ENCODE data around the gene RAB11FIP4. TPM values are rescaled to one million over a fixed set of nuclear protein-coding genes. Genes with fewer than 3 reads are reported as not detected.
A peak's percentile ranks its signal among the peaks of the same experiment; 100 is the strongest.

Gene RAB11FIP4
- total and polyA plus RNA-seq, 10 of the 15 experiments (the other 5 are each of a cell fraction or from before 2014, with no cell fraction given), result 1.4 to 27.0 (median 17.6) TPM

GRCh38 chr17:31506517-31506916 is 115.0 kb downstream of the RAB11FIP4 start (continued):
- TF ChIP-seq, protein P1, sequence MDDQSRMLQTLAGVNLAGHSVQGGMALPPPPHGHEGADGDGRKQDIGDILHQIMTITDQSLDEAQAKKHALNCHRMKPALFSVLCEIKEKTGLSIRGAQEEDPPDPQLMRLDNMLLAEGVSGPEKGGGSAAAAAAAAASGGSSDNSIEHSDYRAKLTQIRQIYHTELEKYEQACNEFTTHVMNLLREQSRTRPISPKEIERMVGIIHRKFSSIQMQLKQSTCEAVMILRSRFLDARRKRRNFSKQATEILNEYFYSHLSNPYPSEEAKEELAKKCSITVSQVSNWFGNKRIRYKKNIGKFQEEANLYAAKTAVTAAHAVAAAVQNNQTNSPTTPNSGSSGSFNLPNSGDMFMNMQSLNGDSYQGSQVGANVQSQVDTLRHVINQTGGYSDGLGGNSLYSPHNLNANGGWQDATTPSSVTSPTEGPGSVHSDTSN (IDR thresholded peaks at IDR 0.05; ENCODE audit: insufficient replicate concordance, low read depth, low read length), result no peak

DNA sequence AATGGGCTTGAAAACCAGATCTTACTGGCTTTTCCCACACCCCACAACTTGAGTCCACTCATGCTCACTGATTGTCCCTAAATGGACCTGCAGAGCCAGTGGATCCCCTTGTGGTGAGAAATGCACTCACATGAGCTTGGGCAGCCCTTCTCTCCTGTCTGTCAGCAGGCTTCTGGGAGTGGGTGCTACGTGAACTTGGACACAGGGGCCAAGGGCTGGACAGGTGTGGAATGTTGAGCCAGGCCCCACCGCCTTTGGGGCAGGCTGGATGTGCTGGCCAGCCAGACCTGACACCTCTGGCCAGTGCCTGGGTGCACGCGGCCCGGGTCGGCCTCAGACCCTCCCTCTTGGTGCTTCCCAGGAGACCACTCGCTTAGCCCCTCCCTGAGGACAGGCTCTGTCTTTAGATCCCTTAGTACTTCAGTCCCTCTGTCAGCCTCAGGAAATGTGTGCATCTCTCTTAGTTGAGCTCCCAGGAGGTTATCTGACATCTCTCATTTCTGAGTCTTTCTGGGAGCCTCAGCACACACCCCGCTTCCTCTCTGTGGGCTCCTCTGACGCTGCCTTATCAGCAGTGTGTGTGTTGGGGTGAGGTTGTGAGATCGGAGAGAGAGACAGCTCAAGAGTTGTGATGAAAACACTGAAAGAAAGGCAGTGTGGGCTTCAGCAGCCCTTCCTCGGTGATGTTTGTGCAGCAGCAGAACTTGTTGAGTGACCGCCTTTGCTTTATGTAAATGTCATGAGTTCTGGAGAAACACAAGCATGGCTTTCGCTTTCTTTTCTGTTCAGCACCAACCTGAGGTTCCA is 117.0 kb downstream of the RAB11FIP4 start:
- Histone ChIP-seq H3K4me1 (ENCODE audit: control insufficient read depth, insufficient read depth, low read length) (peaks cover 27% of the 10 kb centered on the region), H3K36me3 (ENCODE audit: control insufficient read depth in 2 of 2, insufficient read depth in 2 of 2, low read length in 1 of 2) (peaks cover 2 to 3% of the 10 kb centered on the region in 2 experiments; a peak in 2 of 4 replicates), H2AFZ (ENCODE audit: control insufficient read depth, low read depth, low read length) (peak overlapping the region; percentile 62), H3K27me3 (replicated peaks in 1 of 2; ENCODE audit: control insufficient read depth in 2 of 2, insufficient read depth in 2 of 2, low read length in 1 of 2) (no peaks in the 10 kb centered on the region), H3K4me2 (ENCODE audit: control insufficient read depth, insufficient read depth) (peak overlapping the region; percentile 98), H3K9me3 (replicated peaks; ENCODE audit: control insufficient read depth, insufficient read depth, low read length) (no peaks in the 10 kb centered on the region), H3K79me2 (ENCODE audit: control insufficient read depth, insufficient read depth, low read length) (peaks cover 16% of the 10 kb centered on the region), H4K20me1 (ENCODE audit: control insufficient read depth, insufficient read depth) (no peaks in the 10 kb centered on the region), H3K27ac (ENCODE audit: control insufficient read depth, insufficient read depth) (peak overlapping the region; percentile 91), H3K4me3 (peak overlapping the region; percentile 55), H3K9ac (ENCODE audit: control insufficient read depth, insufficient read depth, low read length) (peak overlapping the region; percentile 82)
- in situ Hi-C loops (cut with MboI) (no loop called here), intact Hi-C loops (cut with micrococcal nuclease; ENCODE audit: unreplicated experiment) (loop anchor here (1.0 kb wide), 1 partner anchor 15 kb away; no protein-coding TSS in a partner anchor)
- ChIA-PET RAD21 (ENCODE audit: unreplicated experiment) (interaction anchor here (0.7 to 4.7 kb wide), 11 partner anchors 9 to 334 kb away, joined by 3 to 61 read pairs (median 4); no protein-coding TSS in a partner anchor), POLR2A (interaction anchor here (0.6 to 4.0 kb wide), 4 partner anchors 15 to 569 kb away, joined by 5 to 30 read pairs (median 18); no protein-coding TSS in a partner anchor), SMC1A (ENCODE audit: uncharacterized antibody, unreplicated experiment) (interaction anchor here (1.0 to 4.4 kb wide), 9 partner anchors 9 to 348 kb away, joined by 3 to 60 read pairs (median 5); no protein-coding TSS in a partner anchor), CTCF (interaction anchor here (0.6 to 4.0 kb wide), 17 partner anchors 9 to 334 kb away, joined by 3 to 23 read pairs (median 5); no protein-coding TSS in a partner anchor)
- no TSS peak for BruUV-seq (replicated peaks)
- under 1% methylated on average over 13 of the region's 13 CpGs for WGBS (ENCODE audit: insufficient coverage, insufficient replicate concordance, low lambda C conversion rate, missing lambda C conversion rate)
- peak; percentile 69 for DNase-seq (ENCODE audit: low read depth, low spot score)
- peak; percentile 86 for ATAC-seq
- FAIRE-seq, result peak; percentile 89
- TF ChIP-seq EED (IDR thresholded peaks at IDR 0.05; ENCODE audit: low read depth), result 0 out of 2 replicates have a peak, but pooled peaks have one; percentile 19
- no peak for TF ChIP-seq SRF (IDR thresholded peaks at IDR 0.05; ENCODE audit: low read depth in 2 of 2, low read length in 2 of 2)
- no peak for TF ChIP-seq SUZ12 (IDR thresholded peaks at IDR 0.05; ENCODE audit: unreplicated experiment)
- no peak for TF ChIP-seq HCFC1 (IDR thresholded peaks at IDR 0.05; ENCODE audit: low read length)
- TF ChIP-seq ZSCAN29 (IDR thresholded peaks at IDR 0.05), result no peak
- TF ChIP-seq HDGF (IDR thresholded peaks at IDR 0.05), result 0 out of 2 replicates have a peak, but pooled peaks have one; percentile 13
- TF ChIP-seq IKZF1 (conservative IDR thresholded peaks at IDR 0.05), result 0 out of 2 replicates have a peak, but pooled peaks have one; percentile 27
- peak; percentile 16; the same call in 1 of the 2 replicates for TF ChIP-seq TAF1 (IDR thresholded peaks at IDR 0.05; ENCODE audit: borderline replicate concordance, low read depth, low read length)
- peak in 1 of 2 experiments; percentile 48; a peak in 1 of 4 replicates for TF ChIP-seq BHLHE40 (IDR thresholded peaks at IDR 0.05; ENCODE audit: borderline replicate concordance in 1 of 2, low read depth in 2 of 2, low read length in 1 of 2)
- TF ChIP-seq POLR2AphosphoS5 (IDR thresholded peaks at IDR 0.05; ENCODE audit: low read length), result 0 out of 2 replicates have a peak, but pooled peaks have one; percentile 39
- peak; percentile 70; the same call in 1 of the 2 replicates for TF ChIP-seq SPI1 (IDR thresholded peaks at IDR 0.05; ENCODE audit: borderline replicate concordance, insufficient read depth, low read depth, low read length)
- TF ChIP-seq, protein P2, sequence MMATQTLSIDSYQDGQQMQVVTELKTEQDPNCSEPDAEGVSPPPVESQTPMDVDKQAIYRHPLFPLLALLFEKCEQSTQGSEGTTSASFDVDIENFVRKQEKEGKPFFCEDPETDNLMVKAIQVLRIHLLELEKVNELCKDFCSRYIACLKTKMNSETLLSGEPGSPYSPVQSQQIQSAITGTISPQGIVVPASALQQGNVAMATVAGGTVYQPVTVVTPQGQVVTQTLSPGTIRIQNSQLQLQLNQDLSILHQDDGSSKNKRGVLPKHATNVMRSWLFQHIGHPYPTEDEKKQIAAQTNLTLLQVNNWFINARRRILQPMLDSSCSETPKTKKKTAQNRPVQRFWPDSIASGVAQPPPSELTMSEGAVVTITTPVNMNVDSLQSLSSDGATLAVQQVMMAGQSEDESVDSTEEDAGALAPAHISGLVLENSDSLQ (IDR thresholded peaks at IDR 0.05), result peak; percentile 76
- peak; percentile 60 for TF ChIP-seq POLR2A (IDR thresholded peaks at IDR 0.05; ENCODE audit: low read depth, low read length)
- TF ChIP-seq, protein P3, sequence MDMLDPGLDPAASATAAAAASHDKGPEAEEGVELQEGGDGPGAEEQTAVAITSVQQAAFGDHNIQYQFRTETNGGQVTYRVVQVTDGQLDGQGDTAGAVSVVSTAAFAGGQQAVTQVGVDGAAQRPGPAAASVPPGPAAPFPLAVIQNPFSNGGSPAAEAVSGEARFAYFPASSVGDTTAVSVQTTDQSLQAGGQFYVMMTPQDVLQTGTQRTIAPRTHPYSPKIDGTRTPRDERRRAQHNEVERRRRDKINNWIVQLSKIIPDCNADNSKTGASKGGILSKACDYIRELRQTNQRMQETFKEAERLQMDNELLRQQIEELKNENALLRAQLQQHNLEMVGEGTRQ (IDR thresholded peaks at IDR 0.05; ENCODE audit: borderline replicate concordance, low read depth, low read length), result no peak
- peak; percentile 60 for TF ChIP-seq RAD21 (IDR thresholded peaks at IDR 0.05; ENCODE audit: insufficient read depth, low read depth, low read length)
- no peak for TF ChIP-seq CBX5 (IDR thresholded peaks at IDR 0.05; ENCODE audit: low read depth)
- 0 out of 2 replicates have a peak, but pooled peaks have one; percentile 63 for TF ChIP-seq WRNIP1 (IDR thresholded peaks at IDR 0.05; ENCODE audit: borderline replicate concordance, low read depth, low read length)
